OCI-LY3 (cell line): Measurements from ENCODE around the gene NAV1.

Experiments
- EZH2phosphoT487 ChIP-seq: fragments of 200-600 bp; shearing (Covaris generic); IDR thresholded peaks from 2 replicates; pipeline ENCODE4 v1.6.1; 2018; ENCODE audit warnings: antibody characterized with exemption, mixed run types, low read depth
- TF ChIP-seq, protein P1 (sequence below): fragments of 200-600, 300-600 bp; sonication (generic); IDR thresholded peaks from 2 replicates; pipeline ENCODE4 v1.5.1; 2014; ENCODE audit warnings: antibody characterized with exemption, low read length, low read depth

DNA sequence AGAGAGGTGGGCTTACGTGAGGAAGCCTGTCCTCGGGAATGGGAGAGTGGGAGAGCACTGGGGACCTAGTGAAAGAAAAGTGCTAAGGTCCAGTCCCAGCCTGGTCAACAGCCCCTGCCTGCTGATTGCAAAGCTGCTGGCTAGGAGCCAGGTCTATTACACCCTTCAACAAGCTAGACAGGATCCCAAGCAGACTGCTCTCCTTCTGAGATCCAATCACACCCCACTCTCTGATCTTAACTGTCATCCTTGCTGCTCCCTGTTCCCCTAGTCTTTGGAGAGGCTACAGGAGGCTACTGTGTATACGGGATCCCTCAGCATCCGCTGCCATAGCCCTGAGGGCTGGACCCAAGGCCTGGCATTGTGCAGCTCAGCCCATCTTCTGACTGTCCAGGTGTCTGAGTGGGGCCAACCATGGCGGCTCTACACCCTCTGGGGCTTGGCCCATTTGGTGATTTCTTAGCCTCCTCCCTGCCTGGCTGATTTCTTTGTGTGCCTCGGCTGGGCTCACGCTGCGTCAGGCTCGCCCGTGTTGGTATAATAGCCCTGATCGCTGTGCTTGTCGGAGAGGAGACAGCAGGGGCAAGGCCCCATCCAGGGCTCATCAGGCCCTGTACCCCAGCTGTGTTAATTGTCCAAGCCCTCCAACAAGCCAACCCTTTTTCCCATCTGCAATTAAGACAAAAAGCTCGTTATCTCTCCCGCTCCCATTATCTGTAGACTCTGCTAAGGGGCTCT is 43.9 kb downstream of the NAV1 start:
- TF ChIP-seq, protein P1, sequence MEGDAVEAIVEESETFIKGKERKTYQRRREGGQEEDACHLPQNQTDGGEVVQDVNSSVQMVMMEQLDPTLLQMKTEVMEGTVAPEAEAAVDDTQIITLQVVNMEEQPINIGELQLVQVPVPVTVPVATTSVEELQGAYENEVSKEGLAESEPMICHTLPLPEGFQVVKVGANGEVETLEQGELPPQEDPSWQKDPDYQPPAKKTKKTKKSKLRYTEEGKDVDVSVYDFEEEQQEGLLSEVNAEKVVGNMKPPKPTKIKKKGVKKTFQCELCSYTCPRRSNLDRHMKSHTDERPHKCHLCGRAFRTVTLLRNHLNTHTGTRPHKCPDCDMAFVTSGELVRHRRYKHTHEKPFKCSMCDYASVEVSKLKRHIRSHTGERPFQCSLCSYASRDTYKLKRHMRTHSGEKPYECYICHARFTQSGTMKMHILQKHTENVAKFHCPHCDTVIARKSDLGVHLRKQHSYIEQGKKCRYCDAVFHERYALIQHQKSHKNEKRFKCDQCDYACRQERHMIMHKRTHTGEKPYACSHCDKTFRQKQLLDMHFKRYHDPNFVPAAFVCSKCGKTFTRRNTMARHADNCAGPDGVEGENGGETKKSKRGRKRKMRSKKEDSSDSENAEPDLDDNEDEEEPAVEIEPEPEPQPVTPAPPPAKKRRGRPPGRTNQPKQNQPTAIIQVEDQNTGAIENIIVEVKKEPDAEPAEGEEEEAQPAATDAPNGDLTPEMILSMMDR, result no peak
- no peak for TF ChIP-seq EZH2phosphoT487
